NOMO-1 (cell line): Measurements from ENCODE around the gene VWA8.
"Not testable (repeated sequence)": the region's sequence is repeated elsewhere in the genome, so short reads cannot be mapped to it uniquely, and the experiment has no call there.

ENCODE experiments used
- DNase-seq, 2 experiments: peaks; one replicate each; lab custom pipeline; 2025; ENCODE audit not compliant: unreplicated experiment in 2 of 2; lab: John Stamatoyannopoulos, UW

VWA8 gene

DNA sequence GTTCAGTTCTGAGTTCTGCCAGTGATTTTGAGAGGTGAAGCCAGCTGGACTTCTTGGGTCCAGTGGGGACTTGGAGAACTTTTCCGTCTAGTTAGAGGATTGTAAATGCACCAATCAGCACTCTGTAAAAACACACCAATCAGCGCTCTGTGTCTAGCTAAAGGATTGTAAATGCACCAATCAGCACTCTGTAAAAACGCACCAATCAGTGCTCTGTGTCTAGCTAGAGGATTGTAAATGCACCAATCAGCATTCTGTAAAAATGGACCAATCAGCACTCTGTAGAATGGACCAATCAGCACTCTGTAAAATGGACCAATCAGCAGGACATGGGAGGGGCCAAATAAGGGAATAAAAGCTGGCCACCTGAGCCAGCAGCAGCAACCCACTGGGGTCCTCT, 418.1 kb downstream of the VWA8 start:
- DNase-seq, result not testable (repeated sequence)

- DNase-seq, result no peak
Observed at GRCh38 chr13:41542281-41542680, 418.6 kb downstream of the VWA8 start.

DNA sequence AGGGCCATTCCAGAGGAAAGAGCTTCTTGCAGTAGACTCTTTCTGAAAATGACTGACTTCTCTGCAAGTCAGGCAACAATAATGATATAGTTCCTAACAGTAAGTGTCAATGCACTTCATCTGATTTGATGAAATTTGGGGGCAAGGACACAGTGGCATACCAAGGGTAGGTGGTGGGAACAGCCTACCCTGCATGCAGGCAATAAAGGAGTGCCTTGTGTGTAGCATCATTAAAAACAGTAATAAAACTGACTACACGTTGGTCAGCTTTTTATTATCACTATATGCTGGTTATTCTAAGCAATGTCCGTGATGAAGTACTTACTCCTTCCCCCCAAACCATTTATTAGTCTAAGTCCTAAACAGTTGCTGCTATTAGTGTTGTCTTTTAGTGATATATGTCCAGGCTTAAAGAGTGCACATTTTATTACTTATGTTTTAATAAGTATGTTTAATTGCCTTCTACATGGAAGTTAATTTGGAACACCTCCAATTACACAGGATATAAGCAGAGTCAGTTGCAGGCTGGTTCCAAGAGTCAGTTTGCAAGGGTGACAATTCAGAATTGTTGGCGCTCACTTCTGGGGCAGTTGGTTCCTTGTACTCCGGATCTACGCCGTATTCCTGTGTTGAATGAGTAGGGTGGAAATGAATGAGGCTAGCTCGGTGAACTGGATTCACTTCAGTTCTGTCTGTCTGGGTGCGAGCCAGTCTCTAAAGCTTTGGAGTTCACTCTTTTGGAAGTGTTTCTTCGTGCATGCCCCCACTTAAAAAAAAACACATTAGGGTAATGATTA, 419.6 kb downstream of the VWA8 start:
- DNase-seq, result no peak

GRCh38 chr13:41540240-41540639, 420.7 kb downstream of the VWA8 start:
- DNase-seq, result not testable (repeated sequence)

DNA sequence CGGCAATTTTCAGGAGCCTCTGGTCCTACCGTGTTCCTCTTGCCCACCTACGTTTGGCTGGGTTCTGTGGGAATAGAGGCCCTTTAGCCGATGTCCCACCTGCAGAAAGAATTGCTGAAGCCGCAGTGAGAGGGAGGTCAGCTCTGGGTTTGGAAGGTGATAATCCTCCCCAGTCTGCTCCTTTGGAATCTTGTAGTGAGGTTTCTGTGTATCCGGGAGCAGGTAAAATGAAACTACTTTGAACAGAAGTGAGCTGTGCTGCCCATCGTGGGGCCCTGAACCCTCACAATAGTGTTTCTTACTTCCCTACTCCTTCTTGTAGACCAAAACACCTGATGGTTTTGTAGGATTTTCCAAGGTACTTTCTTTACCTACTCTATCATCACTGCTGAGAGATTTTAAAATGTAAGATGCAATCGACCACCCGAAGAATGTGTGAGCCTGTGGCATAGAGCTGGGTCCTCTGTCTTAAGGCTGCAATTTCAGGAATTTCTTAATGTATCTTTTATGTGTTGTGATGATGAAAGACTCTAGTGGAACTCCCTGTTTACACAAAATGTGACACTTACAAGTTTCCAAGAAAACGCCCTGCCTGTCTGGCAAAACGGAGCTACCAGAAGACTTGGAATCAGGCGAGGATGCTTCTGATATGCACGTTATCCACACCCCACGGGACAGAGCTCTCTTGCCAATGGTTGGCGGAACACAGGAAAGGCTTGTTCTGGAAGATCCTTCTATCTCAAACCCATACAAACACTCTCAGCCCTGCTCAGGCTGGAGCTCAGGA, 427.4 kb downstream of the VWA8 start:
- DNase-seq, result no peak

DNA sequence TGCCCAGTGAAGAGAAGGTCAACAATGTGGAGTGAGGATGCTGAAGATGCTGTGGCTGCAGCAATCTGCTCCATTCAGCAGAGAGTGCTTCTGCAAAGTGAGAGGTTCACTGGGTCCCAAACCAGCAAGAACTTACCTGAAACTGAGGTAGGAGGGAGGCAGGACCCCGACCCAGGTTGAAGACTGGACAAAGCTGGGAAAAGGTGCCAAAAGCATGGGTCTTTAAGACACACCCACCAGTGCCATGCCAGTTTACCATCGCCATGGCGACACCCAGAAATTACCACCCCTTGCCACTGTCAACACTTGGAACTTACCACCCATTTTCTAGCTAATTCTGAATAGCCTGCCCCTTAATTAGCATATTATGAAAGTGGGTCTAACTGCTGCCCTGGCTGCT, 432.9 kb downstream of the VWA8 start:
- no peak for DNase-seq

DNA sequence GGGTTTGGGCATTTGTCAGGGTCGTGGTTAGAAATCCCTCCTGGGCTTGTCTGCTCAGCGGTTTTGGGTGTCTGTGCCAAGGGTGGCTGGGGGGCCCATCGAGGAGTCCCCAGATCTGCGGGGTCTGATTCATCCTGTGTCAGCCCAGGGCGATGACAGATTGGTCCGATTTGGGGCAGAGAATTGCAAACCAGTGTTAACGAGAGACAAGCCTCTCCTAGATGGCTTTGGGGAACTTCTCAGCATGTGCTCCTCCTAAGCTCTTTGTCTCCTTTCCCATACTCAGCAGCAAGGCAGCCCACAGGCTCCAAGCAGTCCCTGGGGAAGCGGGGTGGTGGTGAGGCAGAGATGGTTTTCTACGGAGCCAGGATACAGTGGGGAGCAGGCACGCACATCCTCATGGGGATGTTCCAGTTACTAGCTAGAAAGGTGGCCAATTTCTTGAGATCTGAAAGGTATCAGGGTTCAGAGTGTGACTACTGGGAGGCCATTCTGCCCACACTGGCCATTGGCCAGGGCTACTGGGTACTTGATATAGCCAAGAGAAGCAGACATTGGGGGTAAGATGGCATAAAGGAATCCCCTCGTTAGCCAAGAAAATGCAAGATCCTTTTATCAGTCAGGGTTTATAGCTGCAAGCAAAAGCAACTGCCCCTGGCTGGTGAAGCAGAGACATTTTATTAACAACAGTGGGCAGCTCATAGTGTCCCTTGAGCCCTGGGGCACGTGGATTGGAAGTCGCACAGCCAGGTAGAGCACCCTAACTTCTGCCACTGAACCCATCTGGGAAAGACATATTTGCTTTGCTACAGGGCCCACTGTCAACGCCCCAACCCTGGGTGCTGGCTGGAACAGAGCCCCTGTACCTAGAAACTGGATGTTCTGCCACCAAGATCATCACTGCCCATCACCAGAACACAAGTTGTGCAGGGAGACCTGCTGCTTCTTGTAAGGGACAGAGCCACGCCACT, 440.0 kb downstream of the VWA8 start:
- no peak for DNase-seq

GRCh38 chr13:41520016-41520659, 440.8 kb downstream of the VWA8 start:
- peak; percentile 39 to 80 for DNase-seq
